Measurements from ENCODE around the gene TMEM238. TPM values are rescaled to one million over a fixed set of nuclear protein-coding genes. Genes with fewer than 3 reads are reported as not detected.

The TMEM238 gene
- total and polyA plus RNA-seq, 4 donors: 0.08 to 0.54 (median 0.47) TPM

DNA sequence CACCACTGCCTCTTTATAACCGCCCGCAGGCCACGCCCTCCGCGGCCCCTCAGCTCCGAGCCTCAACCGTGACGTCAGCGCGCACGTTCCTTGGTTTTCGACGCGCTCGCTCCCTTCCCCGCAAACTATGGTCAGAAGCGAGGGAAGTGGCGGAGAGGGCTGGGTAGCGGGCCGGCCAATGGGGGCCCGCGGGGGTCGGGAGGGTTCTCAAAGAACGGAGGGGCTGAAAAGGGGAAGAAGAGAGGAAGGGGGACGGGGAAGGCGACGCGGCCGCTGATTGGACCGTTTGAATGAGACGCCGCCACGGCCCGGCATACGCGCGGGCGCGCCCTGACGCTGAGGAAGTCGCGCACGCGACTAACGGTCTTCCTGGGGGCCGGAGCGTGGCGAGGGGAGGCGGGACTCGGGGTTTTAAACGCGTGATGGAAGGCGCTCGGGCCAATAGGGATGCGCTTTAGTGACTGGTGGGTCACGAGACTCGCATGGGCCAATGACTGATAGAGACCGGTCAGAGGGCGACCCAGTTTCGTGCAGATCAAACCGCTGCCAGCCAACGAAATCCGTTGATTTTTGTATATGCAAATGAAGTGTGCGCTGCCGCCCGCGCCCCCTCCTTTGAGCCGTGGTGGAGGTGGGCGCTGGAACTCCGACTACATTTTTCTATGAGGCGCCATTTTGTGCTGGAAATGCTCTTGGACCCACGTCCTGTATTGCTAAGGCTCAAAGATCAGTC lies 23.9 kb upstream of the TMEM238 start:
- Histone ChIP-seq H3K27ac (ENCODE audit: low read depth in 1 of 2, low read length in 2 of 2) (peak overlapping the region; percentile 91 to 96), H3K9ac (ENCODE audit: low read depth in 1 of 2, low read length in 2 of 2) (peak overlapping the region in 1 of 2 donors; percentile 47), H3K27me3 (ENCODE audit: control insufficient read depth in 4 of 4, insufficient read depth in 4 of 4, low read length in 3 of 4) (no peaks in the 10 kb centered on the region), H3K36me3 (ENCODE audit: control insufficient read depth in 4 of 4, insufficient read depth in 3 of 4, low read depth in 1 of 4, low read length in 3 of 4) (peaks cover 0 to 7% (median 3%) of the 10 kb centered on the region in 4 donors), H3K4me1 (ENCODE audit: control insufficient read depth in 4 of 4, insufficient read depth in 4 of 4, low read length in 3 of 4) (peaks cover 0 to 4% (median 2%) of the 10 kb centered on the region in 4 donors), H3K4me3 (ENCODE audit: low read depth in 1 of 3, low read length in 3 of 3) (peak overlapping the region; percentile 49 to 78 (median 73)), H3K9me3 (ENCODE audit: control insufficient read depth in 4 of 4, low read length in 3 of 4) (no peaks in the 10 kb centered on the region)
- TF ChIP-seq SP1 (IDR thresholded peaks at IDR 0.05) (peak; percentile 90), FOXA2 (IDR thresholded peaks at IDR 0.05) (no peak), HNF4G (IDR thresholded peaks at IDR 0.05) (no peak), RAD21 (IDR thresholded peaks at IDR 0.05) (no peak), FOXA1 (IDR thresholded peaks at IDR 0.05) (no peak), YY1 (IDR thresholded peaks at IDR 0.05) (peak; percentile 97), TAF1 (conservative IDR thresholded peaks at IDR 0.05) (no peak), GABPA (IDR thresholded peaks at IDR 0.05 in 1 of 2, conservative IDR thresholded peaks at IDR 0.05 in 1 of 2) (peak in 1 of 2 donors; percentile 83), RXRA (IDR thresholded peaks at IDR 0.05) (peak in 1 of 2 donors; percentile 51), EGR1 (IDR thresholded peaks at IDR 0.05; ENCODE audit: low read depth in 2 of 2) (peak; percentile 18 to 42), HNF4A (conservative IDR thresholded peaks at IDR 0.05) (peak in 1 of 2 donors; percentile 4), NR2F2 (IDR thresholded peaks at IDR 0.05) (peak; percentile 61), JUND (IDR thresholded peaks at IDR 0.05) (no peak)
- TF ChIP-seq, protein P1, sequence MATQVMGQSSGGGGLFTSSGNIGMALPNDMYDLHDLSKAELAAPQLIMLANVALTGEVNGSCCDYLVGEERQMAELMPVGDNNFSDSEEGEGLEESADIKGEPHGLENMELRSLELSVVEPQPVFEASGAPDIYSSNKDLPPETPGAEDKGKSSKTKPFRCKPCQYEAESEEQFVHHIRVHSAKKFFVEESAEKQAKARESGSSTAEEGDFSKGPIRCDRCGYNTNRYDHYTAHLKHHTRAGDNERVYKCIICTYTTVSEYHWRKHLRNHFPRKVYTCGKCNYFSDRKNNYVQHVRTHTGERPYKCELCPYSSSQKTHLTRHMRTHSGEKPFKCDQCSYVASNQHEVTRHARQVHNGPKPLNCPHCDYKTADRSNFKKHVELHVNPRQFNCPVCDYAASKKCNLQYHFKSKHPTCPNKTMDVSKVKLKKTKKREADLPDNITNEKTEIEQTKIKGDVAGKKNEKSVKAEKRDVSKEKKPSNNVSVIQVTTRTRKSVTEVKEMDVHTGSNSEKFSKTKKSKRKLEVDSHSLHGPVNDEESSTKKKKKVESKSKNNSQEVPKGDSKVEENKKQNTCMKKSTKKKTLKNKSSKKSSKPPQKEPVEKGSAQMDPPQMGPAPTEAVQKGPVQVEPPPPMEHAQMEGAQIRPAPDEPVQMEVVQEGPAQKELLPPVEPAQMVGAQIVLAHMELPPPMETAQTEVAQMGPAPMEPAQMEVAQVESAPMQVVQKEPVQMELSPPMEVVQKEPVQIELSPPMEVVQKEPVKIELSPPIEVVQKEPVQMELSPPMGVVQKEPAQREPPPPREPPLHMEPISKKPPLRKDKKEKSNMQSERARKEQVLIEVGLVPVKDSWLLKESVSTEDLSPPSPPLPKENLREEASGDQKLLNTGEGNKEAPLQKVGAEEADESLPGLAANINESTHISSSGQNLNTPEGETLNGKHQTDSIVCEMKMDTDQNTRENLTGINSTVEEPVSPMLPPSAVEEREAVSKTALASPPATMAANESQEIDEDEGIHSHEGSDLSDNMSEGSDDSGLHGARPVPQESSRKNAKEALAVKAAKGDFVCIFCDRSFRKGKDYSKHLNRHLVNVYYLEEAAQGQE (IDR thresholded peaks at IDR 0.05): peak; percentile 5
- TF ChIP-seq, protein P2, sequence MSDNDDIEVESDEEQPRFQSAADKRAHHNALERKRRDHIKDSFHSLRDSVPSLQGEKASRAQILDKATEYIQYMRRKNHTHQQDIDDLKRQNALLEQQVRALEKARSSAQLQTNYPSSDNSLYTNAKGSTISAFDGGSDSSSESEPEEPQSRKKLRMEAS (IDR thresholded peaks at IDR 0.05): peak; percentile 92
- TF ChIP-seq, protein P3, sequence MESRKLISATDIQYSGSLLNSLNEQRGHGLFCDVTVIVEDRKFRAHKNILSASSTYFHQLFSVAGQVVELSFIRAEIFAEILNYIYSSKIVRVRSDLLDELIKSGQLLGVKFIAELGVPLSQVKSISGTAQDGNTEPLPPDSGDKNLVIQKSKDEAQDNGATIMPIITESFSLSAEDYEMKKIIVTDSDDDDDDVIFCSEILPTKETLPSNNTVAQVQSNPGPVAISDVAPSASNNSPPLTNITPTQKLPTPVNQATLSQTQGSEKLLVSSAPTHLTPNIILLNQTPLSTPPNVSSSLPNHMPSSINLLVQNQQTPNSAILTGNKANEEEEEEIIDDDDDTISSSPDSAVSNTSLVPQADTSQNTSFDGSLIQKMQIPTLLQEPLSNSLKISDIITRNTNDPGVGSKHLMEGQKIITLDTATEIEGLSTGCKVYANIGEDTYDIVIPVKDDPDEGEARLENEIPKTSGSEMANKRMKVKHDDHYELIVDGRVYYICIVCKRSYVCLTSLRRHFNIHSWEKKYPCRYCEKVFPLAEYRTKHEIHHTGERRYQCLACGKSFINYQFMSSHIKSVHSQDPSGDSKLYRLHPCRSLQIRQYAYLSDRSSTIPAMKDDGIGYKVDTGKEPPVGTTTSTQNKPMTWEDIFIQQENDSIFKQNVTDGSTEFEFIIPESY (IDR thresholded peaks at IDR 0.05): peak; percentile 42
- TF ChIP-seq, protein P4, sequence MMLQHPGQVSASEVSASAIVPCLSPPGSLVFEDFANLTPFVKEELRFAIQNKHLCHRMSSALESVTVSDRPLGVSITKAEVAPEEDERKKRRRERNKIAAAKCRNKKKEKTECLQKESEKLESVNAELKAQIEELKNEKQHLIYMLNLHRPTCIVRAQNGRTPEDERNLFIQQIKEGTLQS (IDR thresholded peaks at IDR 0.05): no peak
- TF ChIP-seq, protein P5, sequence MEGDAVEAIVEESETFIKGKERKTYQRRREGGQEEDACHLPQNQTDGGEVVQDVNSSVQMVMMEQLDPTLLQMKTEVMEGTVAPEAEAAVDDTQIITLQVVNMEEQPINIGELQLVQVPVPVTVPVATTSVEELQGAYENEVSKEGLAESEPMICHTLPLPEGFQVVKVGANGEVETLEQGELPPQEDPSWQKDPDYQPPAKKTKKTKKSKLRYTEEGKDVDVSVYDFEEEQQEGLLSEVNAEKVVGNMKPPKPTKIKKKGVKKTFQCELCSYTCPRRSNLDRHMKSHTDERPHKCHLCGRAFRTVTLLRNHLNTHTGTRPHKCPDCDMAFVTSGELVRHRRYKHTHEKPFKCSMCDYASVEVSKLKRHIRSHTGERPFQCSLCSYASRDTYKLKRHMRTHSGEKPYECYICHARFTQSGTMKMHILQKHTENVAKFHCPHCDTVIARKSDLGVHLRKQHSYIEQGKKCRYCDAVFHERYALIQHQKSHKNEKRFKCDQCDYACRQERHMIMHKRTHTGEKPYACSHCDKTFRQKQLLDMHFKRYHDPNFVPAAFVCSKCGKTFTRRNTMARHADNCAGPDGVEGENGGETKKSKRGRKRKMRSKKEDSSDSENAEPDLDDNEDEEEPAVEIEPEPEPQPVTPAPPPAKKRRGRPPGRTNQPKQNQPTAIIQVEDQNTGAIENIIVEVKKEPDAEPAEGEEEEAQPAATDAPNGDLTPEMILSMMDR (IDR thresholded peaks at IDR 0.05; ENCODE audit: low read depth, low read length, missing input control): no peak
- DNase-seq (ENCODE audit: low spot score): peak; percentile 94
- WGBS: 2% methylated on average over 72 of the region's 72 CpGs
